ENCODE data around the gene TMEM11. TPM values are rescaled to one million over a fixed set of nuclear protein-coding genes. Genes with fewer than 3 reads are reported as not detected.

The TMEM11 gene
- total RNA-seq, 3 donors from 2014 or later (not counting 1 experiment from before 2014, with no cell fraction given): 18.4 to 27.0 (median 18.6) TPM

DNA sequence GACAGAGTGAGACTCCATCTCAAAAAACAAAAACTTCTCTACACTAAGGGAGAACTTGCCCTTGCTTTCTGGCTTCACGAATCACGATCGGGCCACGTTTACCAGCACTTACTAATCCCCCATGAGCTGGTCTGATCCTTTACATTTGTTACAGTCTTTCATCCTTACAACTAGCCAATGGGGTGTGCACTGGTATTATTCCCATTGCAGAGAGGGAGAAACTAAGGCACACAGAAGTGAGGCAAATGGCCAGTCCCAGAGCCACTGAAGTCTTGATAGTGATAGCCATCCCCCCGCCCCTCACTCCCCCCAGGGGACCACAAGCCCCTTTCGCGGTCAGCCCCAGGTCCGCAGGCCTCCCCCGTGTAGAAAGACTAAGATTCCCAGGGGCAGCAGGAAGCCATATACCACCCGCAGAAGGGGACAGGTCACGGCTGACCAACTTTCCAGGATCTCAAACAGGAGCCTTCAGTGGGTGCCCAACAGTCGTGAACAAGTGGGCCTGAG, 38.4 kb upstream of the TMEM11 start:
- Histone ChIP-seq H3K4me3 (ENCODE audit: low read length) (peak overlapping the region; percentile 38), H3K27me3 (ENCODE audit: control insufficient read depth, insufficient read depth, low read length) (no peaks in the 10 kb centered on the region), H3K36me3 (ENCODE audit: control insufficient read depth, insufficient read depth, low read length) (no peaks in the 10 kb centered on the region), H3K9me3 (ENCODE audit: control insufficient read depth, insufficient read depth, low read length) (no peaks in the 10 kb centered on the region), H3K4me1 (ENCODE audit: control insufficient read depth, insufficient read depth, low read length) (peaks cover 25% of the 10 kb centered on the region), H3K27ac (ENCODE audit: low read length) (peak overlapping the region; percentile 22)
- no peak for TF ChIP-seq CTCF (IDR thresholded peaks at IDR 0.05)
- intact Hi-C loops (cut with micrococcal nuclease): loop anchor here (2.0 kb wide), 2 partner anchors 14 to 28 kb away; no protein-coding TSS in a partner anchor
- Mint-ChIP-seq H3K4me3 (peak overlapping the region; percentile 85), H3K4me1 (peaks cover 33 to 54% of the 10 kb centered on the region in 2 donors), H3K36me3 (no peaks in the 10 kb centered on the region), H3K27me3 (ENCODE audit: low read depth in 2 of 2) (no peaks in the 10 kb centered on the region), H3K27ac (peak overlapping the region; percentile 64 to 75), H3K9me3 (no peaks in the 10 kb centered on the region)
- DNase-seq (peak in 1 of 2 donors; percentile 23), ATAC-seq (no peak)
- 28% methylated on average over 12 of the region's 12 CpGs for WGBS (ENCODE audit: insufficient coverage)

- Histone ChIP-seq H3K4me3 (ENCODE audit: low read length) (no peak overlapping the region), H3K4me1 (ENCODE audit: control insufficient read depth, insufficient read depth, low read length) (peaks cover 25% of the 10 kb centered on the region), H3K36me3 (ENCODE audit: control insufficient read depth, insufficient read depth, low read length) (no peaks in the 10 kb centered on the region), H3K27me3 (ENCODE audit: control insufficient read depth, insufficient read depth, low read length) (no peaks in the 10 kb centered on the region), H3K27ac (ENCODE audit: low read length) (no peak overlapping the region), H3K9me3 (ENCODE audit: control insufficient read depth, insufficient read depth, low read length) (no peaks in the 10 kb centered on the region)
- TF ChIP-seq CTCF (IDR thresholded peaks at IDR 0.05): no peak
- no peak for ATAC-seq
- H3K4me1 Mint-ChIP-seq: peaks cover 33 to 54% of the 10 kb centered on the region in 2 donors
- peak overlapping the region; percentile 9 for H3K4me3 Mint-ChIP-seq
- DNase-seq: no peak
- no peaks in the 10 kb centered on the region for H3K9me3 Mint-ChIP-seq
- no peaks in the 10 kb centered on the region for H3K36me3 Mint-ChIP-seq
- no peaks in the 10 kb centered on the region for H3K27me3 Mint-ChIP-seq (ENCODE audit: low read depth in 2 of 2)
- H3K27ac Mint-ChIP-seq: peak overlapping the region in 1 of 2 donors; percentile 75
- intact Hi-C loops (cut with micrococcal nuclease): loop anchor here (2.0 kb wide), 2 partner anchors 15 to 29 kb away; no protein-coding TSS in a partner anchor
- WGBS (ENCODE audit: insufficient coverage): 93% methylated on average over 15 of the region's 15 CpGs
These were observed 37.5 kb upstream of the TMEM11 start for GRCh38 chr17:21251337-21252010.

GRCh38 chr17:21250854-21251253, 36.9 kb upstream of the TMEM11 start:
- Mint-ChIP-seq H3K9me3 (no peaks in the 10 kb centered on the region), H3K4me3 (no peak overlapping the region), H3K27me3 (ENCODE audit: low read depth in 2 of 2) (no peaks in the 10 kb centered on the region), H3K27ac (peak overlapping the region in 1 of 2 donors; percentile 75), H3K4me1 (peaks cover 33 to 54% of the 10 kb centered on the region in 2 donors), H3K36me3 (no peaks in the 10 kb centered on the region)
- 75% methylated on average over 3 of the region's 4 CpGs for WGBS (ENCODE audit: insufficient coverage)
- H3K27me3 ChIP-seq (ENCODE audit: control insufficient read depth, insufficient read depth, low read length): no peaks in the 10 kb centered on the region
- no peak for TF ChIP-seq CTCF (IDR thresholded peaks at IDR 0.05)
- DNase-seq (no peak), ATAC-seq (no peak)
- H3K9me3 ChIP-seq (ENCODE audit: control insufficient read depth, insufficient read depth, low read length): no peaks in the 10 kb centered on the region
- H3K27ac ChIP-seq (ENCODE audit: low read length): no peak overlapping the region
- no peaks in the 10 kb centered on the region for H3K36me3 ChIP-seq (ENCODE audit: control insufficient read depth, insufficient read depth, low read length)
- H3K4me3 ChIP-seq (ENCODE audit: low read length): no peak overlapping the region
- H3K4me1 ChIP-seq (ENCODE audit: control insufficient read depth, insufficient read depth, low read length): peaks cover 25% of the 10 kb centered on the region
- intact Hi-C loops (cut with micrococcal nuclease): no loop called here
